Ishikawa (cell line): ENCODE measurements around the gene POGLUT2.

Source experiments
- CEBPB ChIP-seq: IDR thresholded peaks from 2 replicates; pipeline ENCODE4 v1.6.1; 2012
- CREB1 ChIP-seq: IDR thresholded peaks from 2 replicates; pipeline ENCODE4 v1.6.1; 2012; ENCODE audit warnings: low read depth
- EGR1 ChIP-seq: IDR thresholded peaks from 2 replicates; pipeline ENCODE4 v1.6.1; 2012
- EP300 ChIP-seq: IDR thresholded peaks from 2 replicates; pipeline ENCODE4 v1.6.1; 2012; ENCODE audit warnings: borderline replicate concordance
- FOXM1 ChIP-seq: IDR thresholded peaks from 2 replicates; pipeline ENCODE4 v1.6.1; 2012; ENCODE audit warnings: low read depth, borderline replicate concordance
- NFIC ChIP-seq: IDR thresholded peaks from 2 replicates; pipeline ENCODE4 v1.6.1; 2012
- RAD21 ChIP-seq: IDR thresholded peaks from 2 replicates; pipeline ENCODE4 v1.6.1; 2012; ENCODE audit warnings: low read depth
- TAF1 ChIP-seq: IDR thresholded peaks from 2 replicates; pipeline ENCODE4 v1.6.1; 2012; ENCODE audit warnings: low read depth, mild to moderate bottlenecking
- TCF12 ChIP-seq: IDR thresholded peaks from 2 replicates; pipeline ENCODE4 v1.6.1; 2012; ENCODE audit warnings: low read depth
- TEAD4 ChIP-seq: IDR thresholded peaks from 2 replicates; pipeline ENCODE4 v1.6.1; 2012
- YY1 ChIP-seq: IDR thresholded peaks from 2 replicates; pipeline ENCODE4 v1.6.1; 2012; ENCODE audit warnings: low read depth
- ZBTB7A ChIP-seq: IDR thresholded peaks from 2 replicates; pipeline ENCODE4 v1.6.1; 2012; ENCODE audit warnings: low read depth
- TF ChIP-seq, protein P1 (sequence below): IDR thresholded peaks from 2 replicates; pipeline ENCODE4 v1.6.1; 2012; ENCODE audit warnings: low read depth, mild to moderate bottlenecking
- TF ChIP-seq, protein P2 (sequence below): IDR thresholded peaks from 2 replicates; pipeline ENCODE4 v1.6.1; 2012
- TF ChIP-seq, protein P3 (sequence below): IDR thresholded peaks from 2 replicates; pipeline ENCODE4 v1.6.1; 2012

Gene POGLUT2

DNA sequence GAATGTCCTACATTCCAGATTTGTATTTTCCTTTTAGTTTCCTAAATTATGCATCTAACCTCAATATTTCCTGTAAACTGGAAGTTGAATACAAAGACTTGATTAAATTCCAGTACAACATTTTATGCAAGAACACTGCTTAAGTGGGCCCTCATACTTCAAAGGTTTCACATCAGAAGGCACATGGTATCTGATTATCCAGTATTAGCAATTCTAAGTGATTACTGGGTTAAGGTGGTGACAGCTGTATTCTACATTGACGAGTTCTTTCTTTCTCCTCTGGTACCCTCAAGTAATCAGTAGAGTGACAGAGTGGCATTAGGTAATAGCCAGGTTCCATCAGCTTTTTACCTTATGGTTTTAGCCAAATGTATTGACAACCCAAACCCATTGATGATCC lies 18.5 kb upstream of the POGLUT2 start:
- TF ChIP-seq CEBPB, result no peak
- TF ChIP-seq, protein P1, sequence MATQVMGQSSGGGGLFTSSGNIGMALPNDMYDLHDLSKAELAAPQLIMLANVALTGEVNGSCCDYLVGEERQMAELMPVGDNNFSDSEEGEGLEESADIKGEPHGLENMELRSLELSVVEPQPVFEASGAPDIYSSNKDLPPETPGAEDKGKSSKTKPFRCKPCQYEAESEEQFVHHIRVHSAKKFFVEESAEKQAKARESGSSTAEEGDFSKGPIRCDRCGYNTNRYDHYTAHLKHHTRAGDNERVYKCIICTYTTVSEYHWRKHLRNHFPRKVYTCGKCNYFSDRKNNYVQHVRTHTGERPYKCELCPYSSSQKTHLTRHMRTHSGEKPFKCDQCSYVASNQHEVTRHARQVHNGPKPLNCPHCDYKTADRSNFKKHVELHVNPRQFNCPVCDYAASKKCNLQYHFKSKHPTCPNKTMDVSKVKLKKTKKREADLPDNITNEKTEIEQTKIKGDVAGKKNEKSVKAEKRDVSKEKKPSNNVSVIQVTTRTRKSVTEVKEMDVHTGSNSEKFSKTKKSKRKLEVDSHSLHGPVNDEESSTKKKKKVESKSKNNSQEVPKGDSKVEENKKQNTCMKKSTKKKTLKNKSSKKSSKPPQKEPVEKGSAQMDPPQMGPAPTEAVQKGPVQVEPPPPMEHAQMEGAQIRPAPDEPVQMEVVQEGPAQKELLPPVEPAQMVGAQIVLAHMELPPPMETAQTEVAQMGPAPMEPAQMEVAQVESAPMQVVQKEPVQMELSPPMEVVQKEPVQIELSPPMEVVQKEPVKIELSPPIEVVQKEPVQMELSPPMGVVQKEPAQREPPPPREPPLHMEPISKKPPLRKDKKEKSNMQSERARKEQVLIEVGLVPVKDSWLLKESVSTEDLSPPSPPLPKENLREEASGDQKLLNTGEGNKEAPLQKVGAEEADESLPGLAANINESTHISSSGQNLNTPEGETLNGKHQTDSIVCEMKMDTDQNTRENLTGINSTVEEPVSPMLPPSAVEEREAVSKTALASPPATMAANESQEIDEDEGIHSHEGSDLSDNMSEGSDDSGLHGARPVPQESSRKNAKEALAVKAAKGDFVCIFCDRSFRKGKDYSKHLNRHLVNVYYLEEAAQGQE, result no peak
- no peak for TF ChIP-seq ZBTB7A
- TF ChIP-seq, protein P2, sequence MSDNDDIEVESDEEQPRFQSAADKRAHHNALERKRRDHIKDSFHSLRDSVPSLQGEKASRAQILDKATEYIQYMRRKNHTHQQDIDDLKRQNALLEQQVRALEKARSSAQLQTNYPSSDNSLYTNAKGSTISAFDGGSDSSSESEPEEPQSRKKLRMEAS, result no peak
- TF ChIP-seq TAF1, result no peak
- TF ChIP-seq TEAD4, result no peak
- TF ChIP-seq, protein P3, sequence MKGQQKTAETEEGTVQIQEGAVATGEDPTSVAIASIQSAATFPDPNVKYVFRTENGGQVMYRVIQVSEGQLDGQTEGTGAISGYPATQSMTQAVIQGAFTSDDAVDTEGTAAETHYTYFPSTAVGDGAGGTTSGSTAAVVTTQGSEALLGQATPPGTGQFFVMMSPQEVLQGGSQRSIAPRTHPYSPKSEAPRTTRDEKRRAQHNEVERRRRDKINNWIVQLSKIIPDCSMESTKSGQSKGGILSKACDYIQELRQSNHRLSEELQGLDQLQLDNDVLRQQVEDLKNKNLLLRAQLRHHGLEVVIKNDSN, result no peak
- TF ChIP-seq CREB1, result no peak
- TF ChIP-seq NFIC, result no peak
- no peak for TF ChIP-seq RAD21
- no peak for TF ChIP-seq FOXM1
- TF ChIP-seq YY1, result no peak
- no peak for TF ChIP-seq EGR1
- no peak for TF ChIP-seq TCF12
- TF ChIP-seq EP300, result no peak

- TF ChIP-seq ZBTB7A, result no peak
- TF ChIP-seq EGR1, result no peak
- no peak for TF ChIP-seq FOXM1
- TF ChIP-seq TCF12, result no peak
- no peak for TF ChIP-seq CREB1
- TF ChIP-seq NFIC, result no peak
- no peak for TF ChIP-seq YY1
- TF ChIP-seq, protein P2, result no peak
- no peak for TF ChIP-seq TEAD4
Measured at GRCh38 chr13:102816708-102817107, 17.9 kb upstream of the POGLUT2 start.

- TF ChIP-seq TEAD4 (no peak), YY1 (no peak), CEBPB (no peak), NFIC (no peak), ZBTB7A (no peak), FOXM1 (no peak), EP300 (no peak), TAF1 (no peak), EGR1 (no peak), RAD21 (no peak), CREB1 (no peak), TCF12 (no peak)
- TF ChIP-seq, protein P3, result no peak
- TF ChIP-seq, protein P1, result no peak
- TF ChIP-seq, protein P2, result no peak
Measured at GRCh38 chr13:102815788-102816187, 17.0 kb upstream of the POGLUT2 start.

DNA sequence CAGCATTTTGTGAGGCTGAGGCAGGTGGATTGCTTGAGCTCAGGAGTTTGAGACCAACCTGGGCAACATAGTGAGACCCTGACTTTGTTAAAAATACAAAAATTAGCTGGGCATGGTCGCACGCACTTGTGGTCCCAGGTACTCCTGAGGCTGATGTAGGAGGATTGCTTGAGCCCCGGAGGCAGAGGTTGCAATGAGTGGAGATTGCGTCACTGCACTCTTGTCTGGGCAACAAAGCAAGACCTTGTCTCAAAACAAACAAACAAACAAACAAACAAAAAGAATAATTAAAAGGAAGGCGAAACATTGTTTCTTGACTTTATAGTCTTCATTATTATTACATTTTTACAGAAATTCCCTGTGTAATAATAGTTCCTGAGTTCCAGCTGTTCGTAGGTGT lies 16.0 kb upstream of the POGLUT2 start:
- TF ChIP-seq ZBTB7A, result no peak
- TF ChIP-seq EP300, result no peak
- no peak for TF ChIP-seq NFIC
- TF ChIP-seq TAF1, result no peak
- no peak for TF ChIP-seq FOXM1
- TF ChIP-seq EGR1, result no peak
- TF ChIP-seq, protein P1, result no peak
- no peak for TF ChIP-seq TEAD4
